HG03378 (cell line): Measurements from ENCODE around the gene KDM4B.
"Not testable (repeated sequence)": the region's sequence is repeated elsewhere in the genome, so short reads cannot be mapped to it uniquely, and the experiment has no call there.

Source experiments
- ATAC-seq: cut with Tn5 transposase; IDR thresholded peaks from one replicate; pipeline ENCODE4 v1.9.1; 2021; ENCODE audit warnings: mild to moderate bottlenecking, moderate library complexity; ENCODE audit not compliant: unreplicated experiment

The KDM4B gene

GRCh38 chr19:5193192-5193591, 224.3 kb downstream of the KDM4B start:
- no peak for ATAC-seq

GRCh38 chr19:5194641-5195040, 225.7 kb downstream of the KDM4B start:
- ATAC-seq = no peak

GRCh38 chr19:5195587-5195986, 226.7 kb downstream of the KDM4B start:
- not testable (repeated sequence) for ATAC-seq

GRCh38 chr19:5196832-5197231, 227.9 kb downstream of the KDM4B start:
- no peak for ATAC-seq

- ATAC-seq = no peak
Observed at GRCh38 chr19:5200844-5201243, 231.9 kb downstream of the KDM4B start.

- ATAC-seq = no peak
Observed at GRCh38 chr19:5202553-5202952, 233.6 kb downstream of the KDM4B start.
